Measurements from ENCODE around the gene DDX23. TPM values are rescaled to one million over a fixed set of nuclear protein-coding genes. Genes with fewer than 3 reads are reported as not detected.
A peak's percentile ranks its signal among the peaks of the same experiment; 100 is the strongest.

DDX23 gene
- total RNA-seq, 2 experiments from 2014 or later = 69.4 to 76.5 TPM

DNA sequence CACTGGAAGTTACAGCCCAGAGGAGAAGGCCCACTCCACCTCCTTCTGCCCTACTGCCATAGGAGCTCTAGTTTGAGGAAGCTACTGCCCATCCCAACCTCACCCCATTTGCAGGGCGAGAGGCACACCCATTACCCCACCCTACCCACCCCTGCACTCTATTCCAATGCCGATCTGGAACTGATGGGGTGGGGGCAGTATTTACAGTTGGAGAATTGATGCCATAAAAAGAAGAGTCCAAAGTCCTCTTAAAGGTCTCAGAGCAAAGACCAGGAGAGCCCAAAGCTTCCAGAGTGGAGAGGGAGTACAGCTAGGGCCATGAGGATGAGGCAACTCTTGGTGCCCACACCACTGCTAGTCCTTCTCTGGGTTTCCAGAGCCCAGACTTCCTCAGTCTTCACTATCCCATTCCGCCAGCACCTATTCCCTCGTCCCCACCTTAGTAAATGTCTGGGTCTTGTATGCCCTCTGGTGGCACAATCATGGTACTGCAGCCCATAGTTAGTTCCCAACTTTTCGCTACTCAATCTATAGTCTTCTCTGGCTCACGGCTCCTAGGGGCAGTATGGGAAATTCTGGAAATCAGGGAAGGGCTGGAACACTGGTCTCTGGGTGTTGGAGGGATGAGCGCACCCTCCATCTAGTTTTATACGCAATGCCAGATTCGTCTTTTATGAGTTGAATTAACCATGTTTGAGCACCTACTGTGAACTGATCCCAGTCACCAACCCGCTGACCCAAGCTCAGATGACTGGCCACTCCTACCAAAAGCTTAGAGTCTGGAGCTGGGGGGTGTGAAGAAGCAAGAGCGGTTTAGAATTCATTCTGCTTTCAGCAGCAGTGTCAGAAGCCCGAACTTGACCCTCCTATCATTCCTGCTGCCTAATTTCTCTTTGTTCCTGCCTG lies 56.2 kb downstream of the DDX23 start:
- Histone ChIP-seq H3K27ac (ENCODE audit: low read depth in 1 of 2, low read length in 2 of 2) (no peak overlapping the region), H3K9me3 (ENCODE audit: control insufficient read depth in 1 of 2, insufficient read depth in 1 of 2, low read length in 2 of 2) (no peaks in the 10 kb centered on the region), H3K36me3 (ENCODE audit: insufficient read depth, low read length) (no peaks in the 10 kb centered on the region), H3K4me1 (ENCODE audit: insufficient read depth, low read length) (peaks cover 7% of the 10 kb centered on the region), H3K4me3 (ENCODE audit: low read length) (no peak overlapping the region), H3K27me3 (ENCODE audit: control insufficient read depth in 1 of 2, insufficient read depth in 2 of 2, low read length in 2 of 2) (no peaks in the 10 kb centered on the region)
- Mint-ChIP-seq H3K4me3 (no peak overlapping the region), H3K9me3 (no peaks in the 10 kb centered on the region), H3K27ac (no peak overlapping the region), H3K27me3 (peaks cover 5% of the 10 kb centered on the region), H3K4me1 (ENCODE audit: low read depth) (no peaks in the 10 kb centered on the region), H3K36me3 (ENCODE audit: low read depth) (no peaks in the 10 kb centered on the region)
- intact Hi-C loops (cut with DNase I, micrococcal nuclease) = loop anchor here (1.0 to 10.0 kb wide), 2 partner anchors 43 to 251 kb away; no protein-coding TSS in a partner anchor
- ChIA-PET CTCF (interaction anchor here (1.3 to 5.1 kb wide), 4 partner anchors 15 to 254 kb away, joined by 3 to 53 read pairs (median 4); no protein-coding TSS in a partner anchor), POLR2A (interaction anchor here (0.6 kb wide), 1 partner anchor 1036 kb away, joined by 3 read pairs; no protein-coding TSS in a partner anchor)
- peak; percentile 79 for ATAC-seq (ENCODE audit: poor library complexity)
- TF ChIP-seq, protein P1, sequence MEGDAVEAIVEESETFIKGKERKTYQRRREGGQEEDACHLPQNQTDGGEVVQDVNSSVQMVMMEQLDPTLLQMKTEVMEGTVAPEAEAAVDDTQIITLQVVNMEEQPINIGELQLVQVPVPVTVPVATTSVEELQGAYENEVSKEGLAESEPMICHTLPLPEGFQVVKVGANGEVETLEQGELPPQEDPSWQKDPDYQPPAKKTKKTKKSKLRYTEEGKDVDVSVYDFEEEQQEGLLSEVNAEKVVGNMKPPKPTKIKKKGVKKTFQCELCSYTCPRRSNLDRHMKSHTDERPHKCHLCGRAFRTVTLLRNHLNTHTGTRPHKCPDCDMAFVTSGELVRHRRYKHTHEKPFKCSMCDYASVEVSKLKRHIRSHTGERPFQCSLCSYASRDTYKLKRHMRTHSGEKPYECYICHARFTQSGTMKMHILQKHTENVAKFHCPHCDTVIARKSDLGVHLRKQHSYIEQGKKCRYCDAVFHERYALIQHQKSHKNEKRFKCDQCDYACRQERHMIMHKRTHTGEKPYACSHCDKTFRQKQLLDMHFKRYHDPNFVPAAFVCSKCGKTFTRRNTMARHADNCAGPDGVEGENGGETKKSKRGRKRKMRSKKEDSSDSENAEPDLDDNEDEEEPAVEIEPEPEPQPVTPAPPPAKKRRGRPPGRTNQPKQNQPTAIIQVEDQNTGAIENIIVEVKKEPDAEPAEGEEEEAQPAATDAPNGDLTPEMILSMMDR (IDR thresholded peaks at IDR 0.05) = peak; percentile 96
- peak; percentile 21 to 76 (median 42) for DNase-seq

DNA sequence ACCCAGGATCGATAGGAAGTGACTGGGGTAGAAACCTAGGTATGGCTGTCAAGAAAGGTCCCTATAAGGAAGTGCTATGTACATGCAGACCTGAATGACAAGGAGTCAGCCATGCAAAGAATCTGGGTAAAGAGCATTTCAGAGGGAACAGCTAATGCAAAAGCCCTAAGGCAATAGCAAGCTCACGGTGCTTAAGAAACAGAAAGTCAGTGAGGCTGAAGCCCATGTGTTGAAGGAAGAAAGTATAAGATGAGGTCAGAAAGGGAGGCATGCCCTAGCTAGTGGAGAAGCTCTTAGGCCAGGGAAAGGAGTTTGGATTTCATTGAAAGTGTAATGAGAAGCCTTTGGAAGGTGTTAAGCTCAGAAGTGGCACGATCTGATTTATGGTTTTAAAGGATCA lies 57.1 kb downstream of the DDX23 start:
- Mint-ChIP-seq H3K4me1 (ENCODE audit: low read depth) (peaks cover 4% of the 10 kb centered on the region), H3K27ac (no peak overlapping the region), H3K36me3 (ENCODE audit: low read depth) (no peaks in the 10 kb centered on the region), H3K4me3 (no peak overlapping the region), H3K27me3 (peaks cover 14% of the 10 kb centered on the region), H3K9me3 (no peaks in the 10 kb centered on the region)
- ChIA-PET CTCF (interaction anchor here (1.6 to 5.1 kb wide), 2 partner anchors 16 to 42 kb away, joined by 3 to 53 read pairs; no protein-coding TSS in a partner anchor), POLR2A (interaction anchor here (0.7 kb wide), 1 partner anchor 9 kb away, joined by 4 read pairs; no protein-coding TSS in a partner anchor)
- ATAC-seq (ENCODE audit: poor library complexity) = no peak
- Histone ChIP-seq H3K36me3 (ENCODE audit: insufficient read depth, low read length) (no peaks in the 10 kb centered on the region), H3K27ac (ENCODE audit: low read depth in 1 of 2, low read length in 2 of 2) (no peak overlapping the region), H3K27me3 (ENCODE audit: control insufficient read depth in 1 of 2, insufficient read depth in 2 of 2, low read length in 2 of 2) (peaks cover 6% of the 10 kb centered on the region in 2 experiments), H3K9me3 (ENCODE audit: control insufficient read depth in 1 of 2, insufficient read depth in 1 of 2, low read length in 2 of 2) (no peaks in the 10 kb centered on the region), H3K4me3 (ENCODE audit: low read length) (no peak overlapping the region), H3K4me1 (ENCODE audit: insufficient read depth, low read length) (peaks cover 7% of the 10 kb centered on the region)
- TF ChIP-seq, protein P1 (IDR thresholded peaks at IDR 0.05) = no peak
- intact Hi-C loops (cut with DNase I, micrococcal nuclease) = loop anchor here in 1 of 2 experiments (1.0 to 10.0 kb wide), 2 partner anchors 42 to 250 kb away; no protein-coding TSS in a partner anchor
- no peak for DNase-seq

DNA sequence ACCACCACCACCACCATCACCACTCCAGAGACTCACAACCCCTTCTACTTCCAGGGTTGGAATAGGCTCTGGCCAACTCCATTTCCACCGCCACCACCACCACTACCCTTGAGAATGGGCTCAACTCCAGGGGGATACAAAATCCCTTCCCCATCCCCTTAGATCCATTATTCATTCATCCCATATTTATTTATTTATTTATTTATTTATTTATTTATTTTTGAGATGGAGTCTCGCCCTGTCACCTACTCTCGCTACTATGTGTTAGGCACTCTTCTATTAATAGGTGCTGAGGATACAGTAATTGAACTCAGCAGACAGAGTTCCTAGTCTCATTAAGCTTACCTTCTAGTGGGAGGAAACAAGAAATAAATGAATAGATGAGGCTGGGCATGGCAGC lies 58.3 kb downstream of the DDX23 start:
- Mint-ChIP-seq H3K27ac (no peak overlapping the region), H3K36me3 (ENCODE audit: low read depth) (no peaks in the 10 kb centered on the region), H3K27me3 (peaks cover 20% of the 10 kb centered on the region), H3K9me3 (no peaks in the 10 kb centered on the region), H3K4me3 (no peak overlapping the region), H3K4me1 (ENCODE audit: low read depth) (peaks cover 4% of the 10 kb centered on the region)
- ChIA-PET CTCF (interaction anchor here (5.1 kb wide), 1 partner anchor 41 kb away, joined by 53 read pairs; no protein-coding TSS in a partner anchor), POLR2A (no interaction called here)
- Histone ChIP-seq H3K36me3 (ENCODE audit: insufficient read depth, low read length) (no peaks in the 10 kb centered on the region), H3K27me3 (ENCODE audit: control insufficient read depth in 1 of 2, insufficient read depth in 2 of 2, low read length in 2 of 2) (peaks cover 10 to 15% of the 10 kb centered on the region in 2 experiments), H3K4me1 (ENCODE audit: insufficient read depth, low read length) (peaks cover 16% of the 10 kb centered on the region), H3K9me3 (ENCODE audit: control insufficient read depth in 1 of 2, insufficient read depth in 1 of 2, low read length in 2 of 2) (no peaks in the 10 kb centered on the region), H3K4me3 (ENCODE audit: low read length) (no peak overlapping the region), H3K27ac (ENCODE audit: low read depth in 1 of 2, low read length in 2 of 2) (no peak overlapping the region)
- TF ChIP-seq, protein P1 (IDR thresholded peaks at IDR 0.05) = no peak
- ATAC-seq (ENCODE audit: poor library complexity) = no peak
- intact Hi-C loops (cut with DNase I, micrococcal nuclease) = loop anchor here in 1 of 2 experiments (10.0 kb wide), 1 partner anchor 249 kb away; no protein-coding TSS in a partner anchor
- DNase-seq = no peak
